Measurements from ENCODE around the gene HOXA5.

The HOXA5 gene

DNA sequence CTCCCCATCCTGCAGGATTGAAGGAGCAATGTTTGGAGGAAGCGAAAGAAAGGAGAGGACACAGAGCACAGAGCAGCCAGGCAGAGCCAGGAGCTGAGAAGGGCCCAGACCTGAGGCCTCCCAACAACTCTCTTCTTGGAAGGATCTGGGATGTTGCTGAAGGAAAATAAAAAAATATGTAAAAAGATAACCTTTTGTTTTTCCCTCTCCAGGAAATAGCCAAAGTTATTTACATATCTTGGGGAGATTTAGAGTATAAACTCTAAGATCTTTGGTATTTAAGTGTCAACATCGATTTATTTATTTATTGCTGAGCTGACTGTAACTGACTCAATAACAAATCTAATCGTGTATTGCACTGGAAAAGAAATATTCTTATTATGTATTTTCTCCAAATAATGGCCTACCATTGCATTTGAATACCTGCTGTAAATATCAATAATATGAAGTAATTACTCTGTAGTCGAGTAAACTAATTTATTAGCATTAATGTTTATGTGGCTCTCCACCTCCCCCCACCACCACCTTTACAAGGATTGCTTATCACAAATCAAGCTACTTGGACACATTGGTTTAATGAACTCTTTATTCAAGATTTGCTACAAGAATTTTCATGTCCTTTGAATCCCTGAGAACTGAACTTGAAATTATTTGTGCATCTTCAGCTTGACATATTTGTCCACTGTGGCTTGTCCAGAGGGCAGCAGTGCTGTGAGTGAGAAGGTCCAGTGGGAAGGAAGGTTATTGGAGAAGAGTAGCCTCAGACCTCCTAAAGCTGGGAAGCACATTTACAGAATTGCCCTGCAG is 43.4 kb upstream of the HOXA5 start:
- no peaks in the 10 kb centered on the region for H3K27me3 ChIP-seq (ENCODE audit: insufficient read depth, poor library complexity, severe bottlenecking)
- peak; percentile 8; the same call in 1 of the 3 replicates for ATAC-seq (ENCODE audit: low read depth)
- DNase-seq (ENCODE audit: low spot score): no peak
- H3K9me3 ChIP-seq (ENCODE audit: severe bottlenecking): no peaks in the 10 kb centered on the region
- H3K36me3 ChIP-seq (ENCODE audit: low read depth): no peaks in the 10 kb centered on the region
- peak overlapping the region; percentile 49 for H3K4me3 ChIP-seq (ENCODE audit: severe bottlenecking)
- peaks cover 33% of the 10 kb centered on the region for H3K4me1 ChIP-seq (ENCODE audit: insufficient read depth, poor library complexity, severe bottlenecking)
- TF ChIP-seq CTCF (IDR thresholded peaks at IDR 0.05; ENCODE audit: poor library complexity, severe bottlenecking): no peak
- peak overlapping the region; percentile 92 for H3K27ac ChIP-seq (ENCODE audit: poor library complexity, severe bottlenecking)

DNA sequence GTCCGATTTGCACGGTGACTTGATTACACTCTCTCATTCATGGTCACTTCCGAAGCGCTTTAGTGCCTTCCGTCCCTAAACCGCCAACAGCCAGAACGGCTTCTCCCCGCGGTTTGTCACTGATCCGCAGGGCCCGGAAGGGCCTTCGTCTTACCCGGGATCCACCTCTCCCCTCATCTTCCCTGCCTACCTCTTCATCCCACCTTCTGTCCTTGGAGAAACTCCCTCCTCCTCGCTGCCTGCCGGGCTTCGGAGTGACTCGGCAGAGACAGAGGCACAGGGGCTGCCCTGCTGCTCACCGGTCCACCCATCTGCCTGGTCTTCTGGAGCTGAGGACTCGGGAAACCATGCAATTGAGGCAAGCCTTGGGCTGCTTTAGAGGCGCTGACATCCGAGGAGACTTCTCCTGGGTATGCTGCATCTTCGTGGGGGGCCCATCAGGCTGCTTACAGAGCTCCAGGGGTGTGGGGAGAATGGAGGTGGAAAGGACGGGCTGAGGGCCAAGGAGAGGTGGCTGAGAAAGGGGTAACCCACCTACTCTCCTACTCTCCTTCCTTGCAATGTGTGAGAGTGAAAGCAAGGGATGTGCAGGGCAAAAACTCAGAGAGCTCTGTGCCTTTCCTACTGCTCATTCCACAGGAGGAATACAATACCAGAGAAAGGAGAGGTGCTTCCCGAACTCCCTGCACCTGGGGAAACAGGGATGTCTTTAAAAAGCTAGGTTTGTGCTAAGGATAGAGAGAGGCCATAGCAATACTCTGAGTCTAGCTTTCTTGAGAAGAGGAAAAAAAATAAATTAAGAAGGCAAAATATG is 42.6 kb upstream of the HOXA5 start:
- peak; percentile 57 for DNase-seq (ENCODE audit: low spot score)
- Histone ChIP-seq H3K4me3 (ENCODE audit: severe bottlenecking) (peak overlapping the region; percentile 49), H3K27me3 (ENCODE audit: insufficient read depth, poor library complexity, severe bottlenecking) (no peaks in the 10 kb centered on the region), H3K27ac (ENCODE audit: poor library complexity, severe bottlenecking) (peak overlapping the region; percentile 92), H3K36me3 (ENCODE audit: low read depth) (no peaks in the 10 kb centered on the region), H3K4me1 (ENCODE audit: insufficient read depth, poor library complexity, severe bottlenecking) (peaks cover 30% of the 10 kb centered on the region), H3K9me3 (ENCODE audit: severe bottlenecking) (no peaks in the 10 kb centered on the region)
- TF ChIP-seq CTCF (IDR thresholded peaks at IDR 0.05; ENCODE audit: poor library complexity, severe bottlenecking): no peak
- ATAC-seq (ENCODE audit: low read depth): peak; percentile 8; the same call in 2 of the 3 replicates

- H3K36me3 ChIP-seq (ENCODE audit: low read depth): no peaks in the 10 kb centered on the region
- no peaks in the 10 kb centered on the region for H3K27me3 ChIP-seq (ENCODE audit: insufficient read depth, poor library complexity, severe bottlenecking)
- H3K4me3 ChIP-seq (ENCODE audit: severe bottlenecking): peak within 1 kb of the TSS; percentile 49
- no peaks in the 10 kb centered on the region for H3K9me3 ChIP-seq (ENCODE audit: severe bottlenecking)
- ATAC-seq (ENCODE audit: low read depth) (peak; percentile 13), DNase-seq (ENCODE audit: low spot score) (peak; percentile 94)
- H3K27ac ChIP-seq (ENCODE audit: poor library complexity, severe bottlenecking): peak within 1 kb of the TSS; percentile 92
- H3K4me1 ChIP-seq (ENCODE audit: insufficient read depth, poor library complexity, severe bottlenecking): peaks cover 26% of the 10 kb centered on the region
- TF ChIP-seq CTCF (IDR thresholded peaks at IDR 0.05; ENCODE audit: poor library complexity, severe bottlenecking): no peak
Measured at GRCh38 chr7:27185013-27185853, 41.8 kb upstream of the HOXA5 start, which contains the start of gene HOXA11. TSS of gene HOXA11 (minus strand) at chr7:27185232. CDS start at chr7:27185144, 88 bp downstream.

DNA sequence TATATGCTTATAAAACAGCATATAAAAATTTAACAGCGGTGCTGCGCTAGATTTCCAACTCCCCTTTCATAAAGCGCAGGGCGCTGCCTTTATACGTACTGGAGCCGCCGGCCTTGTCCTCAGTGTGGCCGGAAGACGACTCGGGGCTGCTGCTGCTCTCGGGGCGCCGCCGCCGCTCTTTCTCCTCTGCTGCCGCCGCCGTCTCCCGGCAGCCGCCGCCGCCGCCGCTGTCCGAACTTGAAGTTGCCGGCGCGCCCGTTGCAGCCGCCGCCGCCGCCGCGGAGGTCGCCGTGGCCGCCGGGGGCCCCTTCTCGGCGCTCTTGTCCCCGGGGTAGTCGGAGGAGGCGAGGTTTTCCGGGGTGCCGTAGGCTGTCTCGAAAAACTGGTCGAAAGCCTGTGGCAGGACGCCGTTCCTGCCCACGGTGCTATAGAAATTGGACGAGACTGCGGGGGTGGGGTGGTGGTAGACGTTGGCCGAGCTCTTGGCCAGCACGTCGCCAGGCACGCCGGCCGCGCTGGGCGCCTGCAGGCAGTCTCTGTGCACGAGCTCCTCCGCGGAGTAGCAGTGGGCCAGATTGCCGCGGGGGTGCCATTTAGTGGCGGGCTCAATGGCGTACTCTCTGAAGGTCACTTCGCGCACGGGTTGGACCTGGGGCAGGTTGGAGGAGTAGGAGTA is 41.0 kb upstream of the HOXA5 start:
- Histone ChIP-seq H3K27ac (ENCODE audit: poor library complexity, severe bottlenecking) (peak overlapping the region; percentile 92), H3K4me3 (ENCODE audit: severe bottlenecking) (peak overlapping the region; percentile 49), H3K27me3 (ENCODE audit: insufficient read depth, poor library complexity, severe bottlenecking) (no peaks in the 10 kb centered on the region), H3K9me3 (ENCODE audit: severe bottlenecking) (no peaks in the 10 kb centered on the region), H3K4me1 (ENCODE audit: insufficient read depth, poor library complexity, severe bottlenecking) (peaks cover 25% of the 10 kb centered on the region), H3K36me3 (ENCODE audit: low read depth) (no peaks in the 10 kb centered on the region)
- ATAC-seq (ENCODE audit: low read depth) (peak; percentile 2), DNase-seq (ENCODE audit: low spot score) (peak; percentile 66)
- TF ChIP-seq CTCF (IDR thresholded peaks at IDR 0.05; ENCODE audit: poor library complexity, severe bottlenecking): no peak
